Stimulated activated CD4-positive, alpha-beta T cell treated with anti-CD3 and anti-CD28 coated beads, TNF-alpha, amount 100 ng/mL, for 48 hours (primary cell): ENCODE measurements around the gene SOX6.

Source experiments
- DNase-seq, 3 donors: peaks; one replicate each; pipeline ENCODE4 v3.0.0-alpha.2; 2020; ENCODE audit warnings: low read depth in 3 of 3

Gene SOX6

GRCh38 chr11:16317712-16318111 lies 38.6 kb downstream of the SOX6 start:
- DNase-seq: no peak

- DNase-seq: no peak
Observed at GRCh38 chr11:16313846-16314245, 42.5 kb downstream of the SOX6 start.

- no peak for DNase-seq
Observed at GRCh38 chr11:16312233-16312765, 44.0 kb downstream of the SOX6 start.

- no peak for DNase-seq
Observed at GRCh38 chr11:16311831-16312230, 44.5 kb downstream of the SOX6 start.

- no peak for DNase-seq
Observed at GRCh38 chr11:16310943-16311342, 45.4 kb downstream of the SOX6 start.

GRCh38 chr11:16309226-16309625 lies 47.1 kb downstream of the SOX6 start:
- no peak for DNase-seq

GRCh38 chr11:16301462-16301861 lies 54.9 kb downstream of the SOX6 start:
- no peak for DNase-seq

GRCh38 chr11:16299884-16300782 lies 56.2 kb downstream of the SOX6 start:
- no peak for DNase-seq

- no peak for DNase-seq
Observed at GRCh38 chr11:16299390-16299789, 57.0 kb downstream of the SOX6 start.

GRCh38 chr11:16297332-16297731 lies 59.0 kb downstream of the SOX6 start:
- DNase-seq: no peak

GRCh38 chr11:16296273-16296672 lies 60.1 kb downstream of the SOX6 start:
- no peak for DNase-seq

- no peak for DNase-seq
Observed at GRCh38 chr11:16295592-16295991, 60.8 kb downstream of the SOX6 start.

GRCh38 chr11:16293204-16293681 lies 63.1 kb downstream of the SOX6 start:
- DNase-seq: no peak

- no peak for DNase-seq
Observed at GRCh38 chr11:16292167-16292859, 64.0 kb downstream of the SOX6 start.

GRCh38 chr11:16291729-16292128 lies 64.6 kb downstream of the SOX6 start:
- DNase-seq: no peak

GRCh38 chr11:16289541-16289940 lies 66.8 kb downstream of the SOX6 start:
- DNase-seq: no peak

GRCh38 chr11:16287630-16288280 lies 68.6 kb downstream of the SOX6 start:
- DNase-seq: no peak

- no peak for DNase-seq
Observed at GRCh38 chr11:16286095-16286494, 70.3 kb downstream of the SOX6 start.

GRCh38 chr11:16280256-16280682 lies 76.1 kb downstream of the SOX6 start:
- no peak for DNase-seq

- DNase-seq: no peak
Observed at GRCh38 chr11:16279524-16279923, 76.8 kb downstream of the SOX6 start.

GRCh38 chr11:16278979-16279378 lies 77.4 kb downstream of the SOX6 start:
- DNase-seq: no peak

GRCh38 chr11:16278273-16278672 lies 78.1 kb downstream of the SOX6 start:
- no peak for DNase-seq
